WI38 (cell line): ENCODE measurements around the gene SIAH3.

Experiments
- H3K4me3 ChIP-seq: 2 replicates; pipeline ENCODE4 v1.5.1; 2011; ENCODE audit warnings: low read depth, mild to moderate bottlenecking, control low read depth, low read length
- CTCF ChIP-seq: IDR thresholded peaks from 2 replicates; pipeline ENCODE4 v1.5.1; 2012; ENCODE audit warnings: low read depth, mild to moderate bottlenecking, control low read depth, low read length

The SIAH3 gene

GRCh38 chr13:45833242-45833641 lies 18.3 kb downstream of the SIAH3 start:
- no peak overlapping the region for H3K4me3 ChIP-seq
- no peak for TF ChIP-seq CTCF

- no peak overlapping the region for H3K4me3 ChIP-seq
- no peak for TF ChIP-seq CTCF
These were observed 19.7 kb downstream of the SIAH3 start for GRCh38 chr13:45831851-45832250.

GRCh38 chr13:45830121-45830520 lies 21.4 kb downstream of the SIAH3 start:
- TF ChIP-seq CTCF, result no peak
- H3K4me3 ChIP-seq, result no peak overlapping the region

- H3K4me3 ChIP-seq, result no peak overlapping the region
- TF ChIP-seq CTCF, result no peak
These were observed 23.1 kb downstream of the SIAH3 start for GRCh38 chr13:45828256-45828968.

GRCh38 chr13:45827318-45827717 lies 24.2 kb downstream of the SIAH3 start:
- no peak overlapping the region for H3K4me3 ChIP-seq
- no peak for TF ChIP-seq CTCF

- H3K4me3 ChIP-seq, result no peak overlapping the region
- no peak for TF ChIP-seq CTCF
These were observed 24.8 kb downstream of the SIAH3 start for GRCh38 chr13:45826731-45827130.

- no peak overlapping the region for H3K4me3 ChIP-seq
- no peak for TF ChIP-seq CTCF
These were observed 26.2 kb downstream of the SIAH3 start for GRCh38 chr13:45825387-45825650.
